ENCODE results near the gene PEX26. TPM values are rescaled to one million over a fixed set of nuclear protein-coding genes. Genes with fewer than 3 reads are reported as not detected.

PEX26 gene
- polyA plus RNA-seq, 1 donor (not counting 4 experiments of a cell fraction or from before 2014, with no cell fraction given), result 23.0 TPM

DNA sequence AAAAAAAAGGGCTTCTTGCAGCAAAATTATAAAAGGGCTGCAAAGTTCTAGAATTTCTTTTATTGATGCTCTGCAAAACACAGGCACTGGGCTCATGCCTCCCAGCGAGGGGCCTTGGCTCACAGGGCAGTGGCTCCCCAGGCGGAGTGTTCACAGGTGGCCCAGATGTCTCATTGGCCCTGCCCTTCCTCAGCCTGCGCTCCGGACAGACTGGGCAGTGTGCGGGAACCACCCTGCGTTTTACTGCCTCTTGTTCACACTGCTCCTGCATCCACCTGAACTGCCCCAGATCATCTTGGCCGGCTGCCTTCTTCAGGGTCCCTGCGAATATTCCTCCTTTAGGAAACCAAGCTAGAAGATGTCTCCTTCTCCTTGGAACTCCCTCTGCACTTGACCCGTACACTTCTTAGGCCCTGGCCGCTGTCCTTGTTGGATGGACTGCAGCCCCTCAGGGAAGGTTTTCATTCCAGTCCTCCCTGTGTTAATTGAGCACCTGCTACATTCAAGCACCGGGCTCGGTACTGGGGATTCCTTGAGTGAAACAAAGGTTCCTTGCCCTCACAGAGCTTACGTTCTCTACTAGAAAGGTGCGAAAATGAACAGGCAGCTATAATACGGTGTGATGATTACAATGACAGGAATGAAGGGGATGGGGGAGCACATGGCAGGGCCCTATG lies 37.3 kb downstream of the PEX26 start:
- Histone ChIP-seq H3K36me3 (ENCODE audit: control insufficient read depth in 2 of 2, extremely low read depth in 1 of 2, insufficient read depth in 2 of 2, low read length in 2 of 2) (no peaks in the 10 kb centered on the region), H3K4me3 (ENCODE audit: control insufficient read depth in 2 of 3, extremely low read depth in 1 of 3, insufficient read depth in 2 of 3, low read depth in 1 of 3, low read length in 3 of 3) (no peak overlapping the region), H4K20me1 (ENCODE audit: control insufficient read depth, extremely low read depth, insufficient read depth, low read length) (peaks cover 5% of the 10 kb centered on the region), H3K4me1 (ENCODE audit: control insufficient read depth, extremely low read depth, insufficient read depth, low read length) (peaks cover 2% of the 10 kb centered on the region), H3K4me2 (ENCODE audit: control insufficient read depth, extremely low read depth, insufficient read depth, low read depth, low read length) (no peak overlapping the region), H3K9ac (ENCODE audit: control insufficient read depth, extremely low read depth, insufficient read depth, low read length) (no peak overlapping the region), H3K27me3 (ENCODE audit: control insufficient read depth, extremely low read depth, insufficient read depth, low read length) (peaks cover 22% of the 10 kb centered on the region), H3K27ac (ENCODE audit: control insufficient read depth, insufficient read depth, low read length) (no peak overlapping the region), H3K79me2 (ENCODE audit: control insufficient read depth, insufficient read depth, low read length) (no peaks in the 10 kb centered on the region), H3K9me3 (ENCODE audit: control insufficient read depth, low read depth, low read length) (no peaks in the 10 kb centered on the region), H2AFZ (ENCODE audit: control insufficient read depth, low read length) (no peak overlapping the region), H3K9me1 (ENCODE audit: control insufficient read depth, extremely low read depth, insufficient read depth, low read length) (no peaks in the 10 kb centered on the region)
- TF ChIP-seq CTCF (optimal IDR thresholded peaks at IDR 0.05 in 1 of 3, IDR thresholded peaks at IDR 0.05 in 1 of 3, conservative IDR thresholded peaks at IDR 0.05 in 1 of 3; ENCODE audit: extremely low read depth in 1 of 3, insufficient read depth in 2 of 3, low read length in 3 of 3) (no peak), EZH2 (IDR thresholded peaks at IDR 0.05; ENCODE audit: low read length) (no peak)
- no peak for FAIRE-seq
- DNase-seq (ENCODE audit: low read depth, low spot score), result no peak
- dilution Hi-C loops (cut with MboI; ENCODE audit: extremely low pct_ligation_motif_present, low sequenced_read_pairs), result no loop called here

DNA sequence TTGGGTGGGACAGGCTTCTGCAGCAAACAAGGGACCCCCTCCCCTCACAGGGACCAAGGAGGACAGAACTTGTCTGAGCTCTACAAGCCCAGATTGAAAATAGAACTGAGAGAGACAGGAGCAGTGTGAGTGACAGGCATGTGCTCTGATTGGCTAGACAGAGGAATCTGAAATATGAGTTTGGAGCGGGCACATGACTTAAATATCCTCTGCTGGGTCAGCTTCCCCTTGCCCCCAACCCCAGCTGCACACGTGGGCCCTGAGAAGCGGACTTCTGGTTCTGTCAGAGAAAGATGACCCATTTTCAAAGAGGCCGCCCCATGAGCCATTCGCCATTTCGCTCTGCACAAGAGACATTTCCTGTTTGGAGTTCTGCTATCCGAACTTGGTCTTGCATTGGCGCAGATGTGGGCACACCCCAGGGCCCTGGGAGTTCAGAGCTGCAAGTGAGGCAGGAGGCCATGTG lies 38.1 kb downstream of the PEX26 start:
- H3K4me3 ChIP-seq (ENCODE audit: control insufficient read depth in 2 of 3, extremely low read depth in 1 of 3, insufficient read depth in 2 of 3, low read depth in 1 of 3, low read length in 3 of 3), result no peak overlapping the region
- no peaks in the 10 kb centered on the region for H3K79me2 ChIP-seq (ENCODE audit: control insufficient read depth, insufficient read depth, low read length)
- no peak overlapping the region for H3K27ac ChIP-seq (ENCODE audit: control insufficient read depth, insufficient read depth, low read length)
- no peak overlapping the region for H2AFZ ChIP-seq (ENCODE audit: control insufficient read depth, low read length)
- H3K4me1 ChIP-seq (ENCODE audit: control insufficient read depth, extremely low read depth, insufficient read depth, low read length), result no peaks in the 10 kb centered on the region
- H3K9me1 ChIP-seq (ENCODE audit: control insufficient read depth, extremely low read depth, insufficient read depth, low read length), result no peaks in the 10 kb centered on the region
- no peak for TF ChIP-seq EZH2 (IDR thresholded peaks at IDR 0.05; ENCODE audit: low read length)
- TF ChIP-seq CTCF (optimal IDR thresholded peaks at IDR 0.05 in 1 of 3, IDR thresholded peaks at IDR 0.05 in 1 of 3, conservative IDR thresholded peaks at IDR 0.05 in 1 of 3; ENCODE audit: extremely low read depth in 1 of 3, insufficient read depth in 2 of 3, low read length in 3 of 3), result no peak
- H3K9ac ChIP-seq (ENCODE audit: control insufficient read depth, extremely low read depth, insufficient read depth, low read length), result no peak overlapping the region
- H3K4me2 ChIP-seq (ENCODE audit: control insufficient read depth, extremely low read depth, insufficient read depth, low read depth, low read length), result no peak overlapping the region
- peaks cover 5% of the 10 kb centered on the region for H4K20me1 ChIP-seq (ENCODE audit: control insufficient read depth, extremely low read depth, insufficient read depth, low read length)
- no peaks in the 10 kb centered on the region for H3K9me3 ChIP-seq (ENCODE audit: control insufficient read depth, low read depth, low read length)
- DNase-seq (ENCODE audit: low read depth, low spot score), result no peak
- peaks cover 14% of the 10 kb centered on the region for H3K27me3 ChIP-seq (ENCODE audit: control insufficient read depth, extremely low read depth, insufficient read depth, low read length)
- dilution Hi-C loops (cut with MboI; ENCODE audit: extremely low pct_ligation_motif_present, low sequenced_read_pairs), result no loop called here
- no peak for FAIRE-seq
- no peaks in the 10 kb centered on the region for H3K36me3 ChIP-seq (ENCODE audit: control insufficient read depth in 2 of 2, extremely low read depth in 1 of 2, insufficient read depth in 2 of 2, low read length in 2 of 2)

All from keratinocyte (primary cell).